HG03521 (cell line): ENCODE results near the gene MAPK10.

Experiments
- ATAC-seq: cut with Tn5 transposase; IDR thresholded peaks from one replicate; pipeline ENCODE4 v1.9.1; 2021; ENCODE audit warnings: mild to moderate bottlenecking, moderate library complexity; ENCODE audit not compliant: unreplicated experiment

The MAPK10 gene

GRCh38 chr4:86359944-86360478 is at the start of gene MAPK10:
Gene MAPK10 (minus strand): TSS chr4:86360053.
- ATAC-seq = peak; percentile 98

GRCh38 chr4:86403575-86403974 is 43.7 kb upstream of the MAPK10 start:
- ATAC-seq = no peak

DNA sequence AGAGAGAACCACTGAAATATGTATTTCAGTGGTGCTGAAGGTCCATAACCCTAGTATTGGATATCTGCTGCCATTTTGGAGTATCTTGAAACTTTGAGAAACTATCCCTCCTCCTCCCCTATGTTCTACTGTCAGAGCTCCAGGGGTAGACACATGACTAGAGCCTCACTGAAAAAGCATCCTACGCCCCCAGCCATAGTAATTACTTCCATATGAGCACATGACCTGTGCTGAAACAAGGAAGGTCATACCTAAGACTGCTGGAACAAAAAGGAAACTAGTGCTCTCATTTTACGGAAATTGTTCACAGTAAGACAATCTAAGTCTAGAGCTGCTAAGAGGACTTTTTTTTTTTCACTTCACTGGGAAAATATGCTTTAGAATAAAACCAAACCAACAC is 42.0 kb upstream of the MAPK10 start:
- ATAC-seq = no peak

- ATAC-seq = no peak
These were observed 40.4 kb upstream of the MAPK10 start for GRCh38 chr4:86400216-86400615.

DNA sequence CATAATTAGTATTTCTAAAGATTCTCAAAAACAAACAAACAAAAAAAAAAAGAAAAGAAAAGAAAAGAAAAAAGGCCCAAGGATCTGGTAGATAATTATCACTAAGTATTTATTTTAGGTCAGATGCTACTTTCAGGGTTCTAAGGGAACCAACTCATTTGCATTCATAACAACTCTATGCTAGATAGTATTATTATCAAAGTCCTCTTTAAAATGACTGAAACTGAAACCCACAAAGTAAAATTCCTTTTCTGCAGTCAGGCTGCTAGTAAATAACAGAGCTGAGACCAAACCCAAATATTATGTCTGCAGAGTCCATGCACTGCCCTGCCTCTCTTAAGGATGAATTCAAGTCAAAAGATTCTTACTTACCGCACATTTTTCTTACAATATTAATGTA is 38.3 kb upstream of the MAPK10 start:
- ATAC-seq = peak; percentile 74

GRCh38 chr4:86393749-86394148 is 33.9 kb upstream of the MAPK10 start:
- ATAC-seq = no peak

GRCh38 chr4:86389664-86390063 is 29.8 kb upstream of the MAPK10 start:
- ATAC-seq = no peak

DNA sequence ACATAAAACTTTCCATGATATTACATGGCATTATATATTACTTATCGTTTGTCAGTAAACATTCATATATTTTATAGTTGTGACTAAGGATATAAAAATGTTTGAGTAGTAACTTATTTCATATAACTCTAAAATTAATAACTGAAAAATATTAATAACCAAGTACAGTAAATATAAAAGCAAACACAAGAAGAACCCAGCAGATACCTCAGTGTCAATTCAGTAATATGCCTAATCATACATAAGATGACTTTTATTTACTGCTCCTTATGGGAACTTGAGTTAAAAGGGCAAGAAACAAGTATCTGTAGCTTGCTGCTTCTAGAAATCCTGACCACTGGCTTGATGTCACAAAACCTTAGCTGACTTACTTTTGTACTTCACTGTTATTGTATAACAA is 28.4 kb upstream of the MAPK10 start:
- ATAC-seq = no peak

GRCh38 chr4:86386817-86387415 is 27.1 kb upstream of the MAPK10 start:
- ATAC-seq = no peak

- ATAC-seq = no peak
These were observed 26.3 kb upstream of the MAPK10 start for GRCh38 chr4:86386201-86386600.

- ATAC-seq = no peak
These were observed 21.6 kb upstream of the MAPK10 start for GRCh38 chr4:86381431-86381830.

GRCh38 chr4:86380181-86380724 is 20.4 kb upstream of the MAPK10 start:
- ATAC-seq = no peak

DNA sequence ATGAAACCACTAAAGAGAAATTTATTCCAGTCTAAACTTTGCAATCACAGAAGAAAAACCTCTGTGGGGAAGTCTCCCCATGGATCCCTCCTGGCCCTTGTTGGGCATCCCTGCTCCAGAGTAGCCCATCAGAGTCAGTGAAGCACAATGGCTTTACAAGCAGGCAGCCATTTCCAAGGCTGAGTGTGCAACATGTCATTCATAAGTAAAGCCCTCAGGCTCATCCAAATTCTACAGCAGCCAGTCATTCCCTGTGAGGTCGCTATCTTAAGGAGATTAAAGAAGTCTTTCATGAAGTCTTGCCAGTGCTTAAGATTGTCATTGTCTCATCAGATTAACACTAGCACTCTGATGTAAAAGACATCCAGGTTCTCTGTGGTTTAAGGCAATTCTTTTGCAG is 17.0 kb upstream of the MAPK10 start:
- no peak for ATAC-seq

DNA sequence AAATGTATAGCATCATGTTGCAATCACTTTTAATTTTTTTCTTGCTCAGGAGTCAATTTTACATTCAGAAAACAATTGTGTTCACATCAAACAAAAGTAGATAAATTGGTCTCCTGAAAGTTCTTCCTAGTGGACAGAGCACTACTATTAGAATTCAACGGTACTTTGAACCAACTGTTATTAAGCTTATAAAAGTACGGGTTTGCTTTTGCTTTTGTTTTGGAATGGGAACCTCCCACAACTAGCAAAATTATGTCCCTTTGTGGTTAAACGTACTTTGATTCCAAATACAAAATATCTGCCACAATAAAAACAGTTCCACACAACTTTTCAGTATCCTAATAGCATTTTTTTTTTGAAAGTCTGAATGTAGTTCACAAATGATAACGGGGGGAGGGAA is 8.6 kb upstream of the MAPK10 start:
- ATAC-seq = no peak

GRCh38 chr4:86367577-86367976 is 7.7 kb upstream of the MAPK10 start:
- ATAC-seq = no peak

- ATAC-seq = no peak
These were observed 7.1 kb upstream of the MAPK10 start for GRCh38 chr4:86366920-86367319.

DNA sequence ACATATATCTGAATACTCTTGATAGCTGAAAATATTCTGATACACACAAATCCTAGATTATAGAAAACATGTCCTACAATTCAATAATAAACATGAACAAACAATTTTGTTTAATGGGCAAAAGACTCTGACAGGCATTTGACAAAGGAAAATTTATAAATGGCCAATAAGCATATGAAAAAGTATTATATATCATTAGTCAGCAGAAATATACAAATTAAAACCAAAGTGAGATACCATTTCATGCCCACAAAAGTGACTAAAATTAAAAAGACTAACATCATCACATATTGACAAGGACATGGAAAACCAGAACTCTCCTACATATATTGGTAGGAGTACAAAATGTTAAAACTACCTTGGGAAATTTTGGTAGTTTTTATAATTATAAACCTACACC is 2.7 kb upstream of the MAPK10 start:
- ATAC-seq = no peak

GRCh38 chr4:86358257-86358656 is 1.6 kb downstream of the MAPK10 start:
- ATAC-seq = no peak

DNA sequence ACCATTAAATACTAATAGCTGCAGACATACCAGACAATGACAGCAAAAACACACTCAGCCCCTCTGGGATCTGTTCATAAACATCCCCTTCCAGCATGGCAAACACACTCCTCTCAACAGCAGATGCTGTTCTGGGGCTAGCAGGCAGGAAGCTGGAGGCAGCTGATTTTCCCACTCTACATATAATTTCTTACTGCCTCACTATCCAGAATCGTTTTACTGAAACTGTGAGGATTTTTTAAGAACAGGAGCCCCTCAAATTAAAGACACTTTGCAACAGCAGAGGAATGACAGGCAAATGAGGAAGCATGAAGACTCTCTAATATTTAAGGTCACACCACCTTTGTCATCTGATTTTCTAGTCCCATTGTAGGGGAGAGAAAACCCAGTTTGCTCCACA is 2.2 kb downstream of the MAPK10 start:
- no peak for ATAC-seq

DNA sequence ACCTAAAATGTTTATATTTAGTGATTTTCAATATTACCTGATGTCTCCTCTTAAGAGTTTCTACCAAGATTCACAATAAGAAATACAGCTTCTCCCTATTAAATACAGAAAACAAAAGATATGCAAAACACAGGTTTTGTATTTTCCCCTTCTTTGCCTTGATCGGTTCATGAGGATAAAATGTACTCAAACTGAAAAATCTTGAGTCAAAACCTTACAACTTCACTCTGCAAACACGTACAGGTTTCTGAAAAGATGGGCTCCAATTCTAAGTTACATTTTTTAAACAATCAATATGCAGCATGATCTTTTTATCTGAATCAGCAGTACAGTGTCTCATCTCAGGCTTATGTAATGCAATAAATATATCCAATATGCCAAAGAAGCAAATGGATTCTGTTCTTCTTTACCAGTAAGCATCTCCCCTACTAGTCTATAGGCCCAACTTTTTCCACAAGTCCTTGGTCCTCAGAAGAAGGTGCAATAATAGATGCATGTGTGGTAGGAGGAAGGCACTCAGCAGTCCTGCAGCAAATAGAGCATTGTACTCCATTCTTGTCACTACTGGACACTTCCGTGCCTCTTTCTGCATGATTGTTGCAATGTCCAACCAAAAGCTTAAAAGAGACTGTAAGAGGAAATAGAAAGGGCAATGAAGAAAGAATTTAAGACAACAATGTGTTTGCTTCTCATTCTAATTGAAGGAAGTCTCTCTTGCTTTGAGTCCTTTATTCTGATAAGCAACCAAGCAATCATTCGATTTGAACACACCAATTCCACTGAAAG is 3.2 kb downstream of the MAPK10 start:
- ATAC-seq = no peak

GRCh38 chr4:86354390-86354789 is 5.5 kb downstream of the MAPK10 start:
- ATAC-seq = no peak

GRCh38 chr4:86346320-86346719 is 13.5 kb downstream of the MAPK10 start:
- no peak for ATAC-seq
